PC-3 (cell line): ENCODE results near the gene TTC31.

Experiments
- EZH2 ChIP-seq: fragments of 300-600 bp; sonication (generic); IDR thresholded peaks from one replicate; pipeline ENCODE4 v1.6.1; 2017; ENCODE audit warnings: antibody characterized with exemption, mild to moderate bottlenecking, low read length; ENCODE audit not compliant: unreplicated experiment
- TF ChIP-seq, protein P1 (sequence below): fragments of 300-600 bp; sonication (generic); conservative IDR thresholded peaks from 2 replicates; pipeline ENCODE4 v1.5.1; 2017; ENCODE audit warnings: antibody characterized with exemption, low read depth, mild to moderate bottlenecking, low read length

DNA sequence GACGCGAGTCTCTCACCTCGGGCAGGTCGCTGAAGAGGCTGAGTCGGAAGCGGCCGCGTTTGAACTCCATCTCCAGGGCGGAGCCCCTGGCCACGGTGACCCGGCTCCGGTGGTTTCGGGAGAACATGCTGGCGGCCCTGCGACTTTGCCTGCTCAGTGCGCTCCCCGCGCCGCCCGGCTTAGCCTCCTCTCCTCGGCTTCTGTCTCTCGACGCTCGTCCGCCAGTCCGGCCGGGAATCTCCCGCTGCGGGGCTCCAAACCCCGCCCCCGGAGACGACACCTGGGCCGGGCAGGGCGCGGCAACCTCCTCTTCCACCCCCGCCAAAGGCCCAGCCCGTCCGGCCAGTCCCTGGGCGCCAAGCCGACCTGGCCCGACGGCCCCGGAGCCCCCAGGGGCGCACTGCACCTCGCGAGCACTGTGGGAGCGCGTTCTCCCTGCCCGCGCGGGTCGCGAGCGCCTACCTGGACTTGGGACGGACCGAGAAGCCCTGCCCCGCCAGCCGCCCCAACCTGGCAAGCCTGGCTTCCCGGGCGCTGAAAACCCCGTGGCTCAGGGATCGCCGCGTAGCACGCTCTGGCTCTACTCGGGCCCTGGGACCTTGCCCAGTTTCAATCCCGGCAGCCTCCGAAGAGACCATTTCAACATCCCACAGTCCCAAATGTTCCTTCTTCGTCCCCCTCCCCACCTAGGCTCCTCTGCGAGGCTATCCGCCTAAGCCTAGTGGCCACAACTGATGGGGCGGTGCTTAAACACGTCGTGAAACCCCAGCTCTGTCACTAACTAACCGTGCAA is 41.0 kb upstream of the TTC31 start, which contains the start of gene RTKN:
- TF ChIP-seq, protein P1, sequence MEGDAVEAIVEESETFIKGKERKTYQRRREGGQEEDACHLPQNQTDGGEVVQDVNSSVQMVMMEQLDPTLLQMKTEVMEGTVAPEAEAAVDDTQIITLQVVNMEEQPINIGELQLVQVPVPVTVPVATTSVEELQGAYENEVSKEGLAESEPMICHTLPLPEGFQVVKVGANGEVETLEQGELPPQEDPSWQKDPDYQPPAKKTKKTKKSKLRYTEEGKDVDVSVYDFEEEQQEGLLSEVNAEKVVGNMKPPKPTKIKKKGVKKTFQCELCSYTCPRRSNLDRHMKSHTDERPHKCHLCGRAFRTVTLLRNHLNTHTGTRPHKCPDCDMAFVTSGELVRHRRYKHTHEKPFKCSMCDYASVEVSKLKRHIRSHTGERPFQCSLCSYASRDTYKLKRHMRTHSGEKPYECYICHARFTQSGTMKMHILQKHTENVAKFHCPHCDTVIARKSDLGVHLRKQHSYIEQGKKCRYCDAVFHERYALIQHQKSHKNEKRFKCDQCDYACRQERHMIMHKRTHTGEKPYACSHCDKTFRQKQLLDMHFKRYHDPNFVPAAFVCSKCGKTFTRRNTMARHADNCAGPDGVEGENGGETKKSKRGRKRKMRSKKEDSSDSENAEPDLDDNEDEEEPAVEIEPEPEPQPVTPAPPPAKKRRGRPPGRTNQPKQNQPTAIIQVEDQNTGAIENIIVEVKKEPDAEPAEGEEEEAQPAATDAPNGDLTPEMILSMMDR, result no peak
- TF ChIP-seq EZH2, result no peak
